HepG2 (cell line): Measurements from ENCODE around the gene CA9. TPM values are rescaled to one million over a fixed set of nuclear protein-coding genes. Genes with fewer than 3 reads are reported as not detected.
A peak's percentile ranks its signal among the peaks of the same experiment; 100 is the strongest.

Experiments used
- ERF ChIP-seq: IDR thresholded peaks from 2 replicates; pipeline ENCODE4 v1.6.1; 2018; ENCODE audit warnings: missing biosample characterization, missing genetic modification reagents
- FOXC1 ChIP-seq: sonication (generic); formaldehyde crosslinking; IDR thresholded peaks from 2 replicates; pipeline ENCODE4 v1.8.0; 2022; ENCODE audit warnings: mild to moderate bottlenecking, missing genetic modification reagents, borderline replicate concordance
- GATA4 ChIP-seq: sonication (generic); IDR thresholded peaks from 2 replicates; pipeline ENCODE4 v1.6.1; 2016; ENCODE audit warnings: antibody characterized with exemption, low read depth, borderline replicate concordance
- HNRNPL ChIP-seq: fragments of 200-400 bp; formaldehyde crosslinking; IDR thresholded peaks from 2 replicates; pipeline ENCODE4 v1.6.1; 2017; ENCODE audit warnings: mild to moderate bottlenecking, low read depth, low read length
- ISX ChIP-seq: sonication (generic); formaldehyde crosslinking; conservative IDR thresholded peaks from 2 replicates; pipeline ENCODE4 v1.5.0; 2020; ENCODE audit warnings: missing genetic modification reagents
- JUNB ChIP-seq: sonication (generic); formaldehyde crosslinking; IDR thresholded peaks from 2 replicates; pipeline ENCODE4 v1.8.0; 2022; ENCODE audit warnings: missing genetic modification reagents, mild to moderate bottlenecking, borderline replicate concordance
- KDM2A ChIP-seq: sonication (generic); formaldehyde crosslinking; IDR thresholded peaks from 2 replicates; pipeline ENCODE4 v1.4.0; 2020; ENCODE audit warnings: low read depth, missing genetic modification reagents, borderline replicate concordance
- NCOR1 ChIP-seq: fragments of 200-600 bp; sonication (generic); IDR thresholded peaks from 2 replicates; pipeline ENCODE4 v1.7.0; 2017; ENCODE audit warnings: antibody characterized with exemption, low read length, borderline replicate concordance
- PAF1 ChIP-seq: IDR thresholded peaks from 2 replicates; pipeline ENCODE4 v1.6.1; 2016; ENCODE audit warnings: missing genetic modification reagents, missing compliant biosample characterization
- PHF8 ChIP-seq: sonication (generic); formaldehyde crosslinking; IDR thresholded peaks from 2 replicates; pipeline ENCODE4 v1.5.0; 2020; ENCODE audit warnings: missing genetic modification reagents
- SAP130 ChIP-seq: IDR thresholded peaks from 2 replicates; pipeline ENCODE4 v1.6.1; 2016; ENCODE audit warnings: low read depth
- TRIM24 ChIP-seq: sonication (generic); formaldehyde crosslinking; IDR thresholded peaks from 2 replicates; pipeline ENCODE4 v1.8.0; 2022; ENCODE audit warnings: mild to moderate bottlenecking, missing genetic modification reagents
- ZBTB3 ChIP-seq: sonication (generic); formaldehyde crosslinking; IDR thresholded peaks from 2 replicates; pipeline ENCODE4 v1.4.0; 2020; ENCODE audit warnings: low read depth, mild to moderate bottlenecking, moderate library complexity, missing genetic modification reagents, borderline replicate concordance
- ZNF124 ChIP-seq: sonication (generic); formaldehyde crosslinking; IDR thresholded peaks from 2 replicates; pipeline ENCODE4 v1.4.0; 2020; ENCODE audit warnings: missing genetic modification reagents
- ZNF737 ChIP-seq: sonication (generic); formaldehyde crosslinking; IDR thresholded peaks from 2 replicates; pipeline ENCODE4 v1.5.0; 2020; ENCODE audit warnings: missing genetic modification reagents, mild to moderate bottlenecking, borderline replicate concordance
- ZNF768 ChIP-seq: sonication (generic); formaldehyde crosslinking; IDR thresholded peaks from 2 replicates; pipeline ENCODE4 v1.4.0; 2020; ENCODE audit warnings: missing genetic modification reagents
- polyA plus RNA-seq, 8 experiments: library from polyadenylated mRNA; depleted of rRNA in 3 of 8; stranded (reverse) in 7 of 8; unstranded in 1 of 8; fragments of >200 nt; fragmentation: Illumina TruSeq in 4 of 8; extraction: Trizol in 4 of 8; gene quantifications; 2 replicates each; pipeline versions ENCODE4 v1.2.1 to v1.2.3, GENCODE V29; 2011 to 2016; ENCODE audit warnings: low read depth in 4 of 8, missing spikeins in 1 of 8, mixed read lengths in 1 of 8; ENCODE audit not compliant: insufficient read depth in 1 of 8
- total RNA-seq, 5 experiments: library from RNA; depleted of rRNA; stranded (reverse); fragments of >200 nt; fragmentation: Illumina TruSeq; extraction: Trizol; gene quantifications; 2 replicates each; pipeline ENCODE4 v1.2.3, GENCODE V29; 2016; ENCODE audit warnings: low read depth in 1 of 5
- TF ChIP-seq, protein P1 (sequence below): sonication (generic); formaldehyde crosslinking; IDR thresholded peaks from 2 replicates; pipeline ENCODE4 v1.5.0; 2020; ENCODE audit warnings: mild to moderate bottlenecking, missing genetic modification reagents, borderline replicate concordance
- TF ChIP-seq, protein P2 (sequence below): sonication (generic); formaldehyde crosslinking; IDR thresholded peaks from 2 replicates; pipeline ENCODE4 v1.4.0; 2020; ENCODE audit warnings: missing genetic modification reagents, borderline replicate concordance
- TF ChIP-seq, protein P3 (sequence below): sonication (generic); formaldehyde crosslinking; IDR thresholded peaks from 2 replicates; pipeline ENCODE4 v1.5.0; 2020; ENCODE audit warnings: missing genetic modification reagents
- TF ChIP-seq, protein P4 (sequence below): sonication (generic); formaldehyde crosslinking; IDR thresholded peaks from 2 replicates; pipeline ENCODE4 v1.4.0; 2020; ENCODE audit warnings: missing genetic modification reagents
- TF ChIP-seq, protein P5 (sequence below): IDR thresholded peaks from 2 replicates; pipeline ENCODE4 v1.6.1; 2016; ENCODE audit warnings: low read depth, borderline replicate concordance

The CA9 gene
- total and polyA plus RNA-seq, 2 of the 13 experiments (the other 11 are each of a cell fraction or from before 2014, with no cell fraction given): 0.13 to 152 TPM

DNA sequence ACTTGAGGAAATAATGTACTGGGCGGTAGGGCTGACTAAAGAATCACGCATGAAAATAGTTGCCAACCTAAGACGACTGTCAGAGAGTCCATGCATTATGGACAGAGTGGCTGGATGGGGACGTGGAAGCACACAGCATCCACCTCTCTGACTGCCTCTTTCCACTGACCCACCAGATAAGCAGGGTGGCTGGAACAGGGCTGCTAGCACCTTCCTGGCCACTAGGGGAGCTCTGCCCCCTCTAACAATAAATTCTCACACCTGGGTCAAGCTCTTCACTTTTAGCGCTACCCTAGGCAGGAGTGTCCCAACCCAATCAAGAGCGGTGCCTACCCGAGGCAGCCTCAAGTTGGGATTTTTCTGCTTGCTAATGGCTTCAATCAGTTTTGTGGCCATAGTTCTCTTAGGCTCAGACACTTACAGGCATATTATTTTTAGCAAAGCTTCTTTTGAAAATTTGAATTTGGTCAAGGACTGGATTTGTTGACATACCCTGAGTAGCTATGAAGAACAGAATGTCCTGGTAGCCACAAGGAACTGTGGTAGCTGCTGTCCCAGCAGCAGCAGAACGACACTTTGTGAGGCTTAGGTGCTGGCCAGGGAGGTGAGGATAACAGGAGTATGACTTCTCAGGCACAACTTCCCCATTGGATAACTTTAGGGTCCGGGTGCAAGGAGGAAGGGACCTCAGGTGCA is 22.9 kb downstream of the CA9 start (continued):
- TF ChIP-seq, protein P1, sequence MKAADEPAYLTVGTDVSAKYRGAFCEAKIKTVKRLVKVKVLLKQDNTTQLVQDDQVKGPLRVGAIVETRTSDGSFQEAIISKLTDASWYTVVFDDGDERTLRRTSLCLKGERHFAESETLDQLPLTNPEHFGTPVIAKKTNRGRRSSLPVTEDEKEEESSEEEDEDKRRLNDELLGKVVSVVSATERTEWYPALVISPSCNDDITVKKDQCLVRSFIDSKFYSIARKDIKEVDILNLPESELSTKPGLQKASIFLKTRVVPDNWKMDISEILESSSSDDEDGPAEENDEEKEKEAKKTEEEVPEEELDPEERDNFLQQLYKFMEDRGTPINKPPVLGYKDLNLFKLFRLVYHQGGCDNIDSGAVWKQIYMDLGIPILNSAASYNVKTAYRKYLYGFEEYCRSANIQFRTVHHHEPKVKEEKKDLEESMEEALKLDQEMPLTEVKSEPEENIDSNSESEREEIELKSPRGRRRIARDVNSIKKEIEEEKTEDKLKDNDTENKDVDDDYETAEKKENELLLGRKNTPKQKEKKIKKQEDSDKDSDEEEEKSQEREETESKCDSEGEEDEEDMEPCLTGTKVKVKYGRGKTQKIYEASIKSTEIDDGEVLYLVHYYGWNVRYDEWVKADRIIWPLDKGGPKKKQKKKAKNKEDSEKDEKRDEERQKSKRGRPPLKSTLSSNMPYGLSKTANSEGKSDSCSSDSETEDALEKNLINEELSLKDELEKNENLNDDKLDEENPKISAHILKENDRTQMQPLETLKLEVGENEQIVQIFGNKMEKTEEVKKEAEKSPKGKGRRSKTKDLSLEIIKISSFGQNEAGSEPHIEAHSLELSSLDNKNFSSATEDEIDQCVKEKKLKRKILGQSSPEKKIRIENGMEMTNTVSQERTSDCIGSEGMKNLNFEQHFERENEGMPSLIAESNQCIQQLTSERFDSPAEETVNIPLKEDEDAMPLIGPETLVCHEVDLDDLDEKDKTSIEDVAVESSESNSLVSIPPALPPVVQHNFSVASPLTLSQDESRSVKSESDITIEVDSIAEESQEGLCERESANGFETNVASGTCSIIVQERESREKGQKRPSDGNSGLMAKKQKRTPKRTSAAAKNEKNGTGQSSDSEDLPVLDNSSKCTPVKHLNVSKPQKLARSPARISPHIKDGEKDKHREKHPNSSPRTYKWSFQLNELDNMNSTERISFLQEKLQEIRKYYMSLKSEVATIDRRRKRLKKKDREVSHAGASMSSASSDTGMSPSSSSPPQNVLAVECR (CRISPR knock-in tag): peak; percentile 23; the same call in 1 of the 2 replicates
- TF ChIP-seq ERF (no peak), NCOR1 (no peak), ZNF124 (CRISPR knock-in tag) (no peak), JUNB (CRISPR knock-in tag) (no peak), FOXC1 (CRISPR knock-in tag) (0 out of 2 replicates have a peak, but pooled peaks have one; percentile 51), HNRNPL (no peak), ISX (CRISPR knock-in tag) (no peak), GATA4 (no peak), ZNF737 (no peak), KDM2A (CRISPR knock-in tag) (peak; percentile 47; the same call in 1 of the 2 replicates), TRIM24 (CRISPR knock-in tag) (no peak), PAF1 (no peak), SAP130 (CRISPR knock-in tag) (no peak), ZNF768 (CRISPR knock-in tag) (0 out of 2 replicates have a peak, but pooled peaks have one; percentile 36), ZBTB3 (CRISPR knock-in tag) (no peak), PHF8 (CRISPR knock-in tag) (0 out of 2 replicates have a peak, but pooled peaks have one; percentile 23)
- TF ChIP-seq, protein P2, sequence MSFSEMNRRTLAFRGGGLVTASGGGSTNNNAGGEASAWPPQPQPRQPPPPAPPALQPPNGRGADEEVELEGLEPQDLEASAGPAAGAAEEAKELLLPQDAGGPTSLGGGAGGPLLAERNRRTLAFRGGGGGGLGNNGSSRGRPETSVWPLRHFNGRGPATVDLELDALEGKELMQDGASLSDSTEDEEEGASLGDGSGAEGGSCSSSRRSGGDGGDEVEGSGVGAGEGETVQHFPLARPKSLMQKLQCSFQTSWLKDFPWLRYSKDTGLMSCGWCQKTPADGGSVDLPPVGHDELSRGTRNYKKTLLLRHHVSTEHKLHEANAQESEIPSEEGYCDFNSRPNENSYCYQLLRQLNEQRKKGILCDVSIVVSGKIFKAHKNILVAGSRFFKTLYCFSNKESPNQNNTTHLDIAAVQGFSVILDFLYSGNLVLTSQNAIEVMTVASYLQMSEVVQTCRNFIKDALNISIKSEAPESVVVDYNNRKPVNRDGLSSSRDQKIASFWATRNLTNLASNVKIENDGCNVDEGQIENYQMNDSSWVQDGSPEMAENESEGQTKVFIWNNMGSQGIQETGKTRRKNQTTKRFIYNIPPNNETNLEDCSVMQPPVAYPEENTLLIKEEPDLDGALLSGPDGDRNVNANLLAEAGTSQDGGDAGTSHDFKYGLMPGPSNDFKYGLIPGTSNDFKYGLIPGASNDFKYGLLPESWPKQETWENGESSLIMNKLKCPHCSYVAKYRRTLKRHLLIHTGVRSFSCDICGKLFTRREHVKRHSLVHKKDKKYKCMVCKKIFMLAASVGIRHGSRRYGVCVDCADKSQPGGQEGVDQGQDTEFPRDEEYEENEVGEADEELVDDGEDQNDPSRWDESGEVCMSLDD (CRISPR knock-in tag): no peak
- TF ChIP-seq, protein P3, sequence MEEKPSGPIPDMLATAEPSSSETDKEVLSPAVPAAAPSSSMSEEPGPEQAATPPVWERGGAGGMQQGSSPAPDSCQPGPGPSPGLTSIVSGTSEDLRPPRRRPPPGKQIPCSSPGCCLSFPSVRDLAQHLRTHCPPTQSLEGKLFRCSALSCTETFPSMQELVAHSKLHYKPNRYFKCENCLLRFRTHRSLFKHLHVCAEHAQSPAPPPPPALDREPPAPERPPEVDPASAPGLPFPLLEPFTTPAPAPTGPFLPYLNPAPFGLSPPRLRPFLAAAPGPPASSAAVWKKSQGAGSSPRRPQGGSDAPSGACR (CRISPR knock-in tag): 0 out of 2 replicates have a peak, but pooled peaks have one; percentile 45
- TF ChIP-seq, protein P4, sequence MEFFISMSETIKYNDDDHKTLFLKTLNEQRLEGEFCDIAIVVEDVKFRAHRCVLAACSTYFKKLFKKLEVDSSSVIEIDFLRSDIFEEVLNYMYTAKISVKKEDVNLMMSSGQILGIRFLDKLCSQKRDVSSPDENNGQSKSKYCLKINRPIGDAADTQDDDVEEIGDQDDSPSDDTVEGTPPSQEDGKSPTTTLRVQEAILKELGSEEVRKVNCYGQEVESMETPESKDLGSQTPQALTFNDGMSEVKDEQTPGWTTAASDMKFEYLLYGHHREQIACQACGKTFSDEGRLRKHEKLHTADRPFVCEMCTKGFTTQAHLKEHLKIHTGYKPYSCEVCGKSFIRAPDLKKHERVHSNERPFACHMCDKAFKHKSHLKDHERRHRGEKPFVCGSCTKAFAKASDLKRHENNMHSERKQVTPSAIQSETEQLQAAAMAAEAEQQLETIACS (CRISPR knock-in tag): no peak
- TF ChIP-seq, protein P5, sequence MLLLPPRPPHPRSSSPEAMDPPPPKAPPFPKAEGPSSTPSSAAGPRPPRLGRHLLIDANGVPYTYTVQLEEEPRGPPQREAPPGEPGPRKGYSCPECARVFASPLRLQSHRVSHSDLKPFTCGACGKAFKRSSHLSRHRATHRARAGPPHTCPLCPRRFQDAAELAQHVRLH (CRISPR knock-in tag): no peak
